Tibial nerve (tissue), 4 donors: Measurements from ENCODE around the gene IGLL5. TPM values are rescaled to one million over a fixed set of nuclear protein-coding genes. Genes with fewer than 3 reads are reported as not detected.

Experiments used
- DNase-seq, 2 donors: peaks; one replicate each; pipeline ENCODE4 v3.0.0-alpha.2; 2019; ENCODE audit warnings: low spot score in 2 of 2
- H3K27ac ChIP-seq, 4 donors: fragments of 200-600 bp; sonication (generic) in 3 of 4; one replicate each; pipeline ENCODE4 v1.5.1; 2017 to 2019; ENCODE audit warnings: mild to moderate bottlenecking in 1 of 4
- H3K27me3 ChIP-seq, 2 donors: fragments of 200-600 bp; sonication (generic) in 1 of 2; one replicate each; pipeline versions ENCODE4 v1.5.1 to v1.6.0; 2017 to 2019
- H3K36me3 ChIP-seq, 3 donors: fragments of 200-600 bp; sonication (generic); one replicate each; pipeline ENCODE4 v1.5.1; 2018 to 2019
- H3K4me1 ChIP-seq, 4 donors: fragments of 200-600 bp; sonication (generic) in 3 of 4; one replicate each; pipeline ENCODE4 v1.5.1; 2017 to 2019
- H3K4me3 ChIP-seq, 4 donors: fragments of 200-600 bp; sonication (generic) in 3 of 4; one replicate each; pipeline ENCODE4 v1.5.1; 2017 to 2019; ENCODE audit warnings: mild to moderate bottlenecking in 1 of 4, moderate library complexity in 1 of 4
- H3K9me3 ChIP-seq, 4 donors: fragments of 200-600 bp; sonication (generic) in 3 of 4; one replicate each; pipeline ENCODE4 v1.5.1; 2017 to 2019
- EP300 ChIP-seq, 2 donors: sonication (generic); formaldehyde crosslinking; IDR thresholded peaks; one replicate each; pipeline ENCODE4 v1.6.1; 2017; ENCODE audit warnings: antibody characterized with exemption in 2 of 2, mild to moderate bottlenecking in 1 of 2
- POLR2A ChIP-seq, 2 donors: fragments of 450-650 bp; IDR thresholded peaks; one replicate each; pipeline ENCODE4 v1.6.1; 2017; ENCODE audit warnings: antibody characterized with exemption in 2 of 2, mild to moderate bottlenecking in 2 of 2, moderate library complexity in 2 of 2
- WGBS, 2 donors: methylation state at CpG; one replicate each; pipeline ENCODE4 v1.1.5; 2018; 5-methylcytosine and 5-hydroxymethylcytosine counted together
- total RNA-seq, 4 donors: library from RNA; depleted of rRNA; stranded (reverse); fragments of >200 nt; gene quantifications; one replicate each; pipeline ENCODE4 v1.1.0, GENCODE V29; 2016
- TF ChIP-seq, protein P1 (sequence below), 5 experiments: fragments of 200-600 bp in 3 of 5; fragments of 450-650 bp in 2 of 5; sonication (generic) in 3 of 5; IDR thresholded peaks; one replicate each; pipeline ENCODE4 v1.5.1; 2016 to 2019; ENCODE audit warnings: antibody characterized with exemption in 5 of 5, mild to moderate bottlenecking in 3 of 5, moderate library complexity in 2 of 5

The IGLL5 gene
- total RNA-seq, 4 donors from 2014 or later, result 0.66 to 2.7 (median 2.1) TPM; not detected in 1

GRCh38 chr22:22892096-22893052 is 4.8 kb downstream of the IGLL5 start:
- H3K4me1 ChIP-seq, result no peaks in the 10 kb centered on the region
- peaks cover 0 to 4% of the 10 kb centered on the region in 2 donors for H3K27me3 ChIP-seq
- H3K4me3 ChIP-seq, result no peak overlapping the region
- no peak for TF ChIP-seq POLR2A (IDR thresholded peaks at IDR 0.05)
- TF ChIP-seq, protein P1, sequence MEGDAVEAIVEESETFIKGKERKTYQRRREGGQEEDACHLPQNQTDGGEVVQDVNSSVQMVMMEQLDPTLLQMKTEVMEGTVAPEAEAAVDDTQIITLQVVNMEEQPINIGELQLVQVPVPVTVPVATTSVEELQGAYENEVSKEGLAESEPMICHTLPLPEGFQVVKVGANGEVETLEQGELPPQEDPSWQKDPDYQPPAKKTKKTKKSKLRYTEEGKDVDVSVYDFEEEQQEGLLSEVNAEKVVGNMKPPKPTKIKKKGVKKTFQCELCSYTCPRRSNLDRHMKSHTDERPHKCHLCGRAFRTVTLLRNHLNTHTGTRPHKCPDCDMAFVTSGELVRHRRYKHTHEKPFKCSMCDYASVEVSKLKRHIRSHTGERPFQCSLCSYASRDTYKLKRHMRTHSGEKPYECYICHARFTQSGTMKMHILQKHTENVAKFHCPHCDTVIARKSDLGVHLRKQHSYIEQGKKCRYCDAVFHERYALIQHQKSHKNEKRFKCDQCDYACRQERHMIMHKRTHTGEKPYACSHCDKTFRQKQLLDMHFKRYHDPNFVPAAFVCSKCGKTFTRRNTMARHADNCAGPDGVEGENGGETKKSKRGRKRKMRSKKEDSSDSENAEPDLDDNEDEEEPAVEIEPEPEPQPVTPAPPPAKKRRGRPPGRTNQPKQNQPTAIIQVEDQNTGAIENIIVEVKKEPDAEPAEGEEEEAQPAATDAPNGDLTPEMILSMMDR (IDR thresholded peaks at IDR 0.05), result no peak
- no peak for TF ChIP-seq EP300 (IDR thresholded peaks at IDR 0.05)
- no peaks in the 10 kb centered on the region for H3K36me3 ChIP-seq
- H3K27ac ChIP-seq, result no peak overlapping the region
- WGBS, 2 donors, result 89 to 94% methylated on average over 1 of the region's 1 CpG
- no peaks in the 10 kb centered on the region for H3K9me3 ChIP-seq
- DNase-seq, result no peak

DNA sequence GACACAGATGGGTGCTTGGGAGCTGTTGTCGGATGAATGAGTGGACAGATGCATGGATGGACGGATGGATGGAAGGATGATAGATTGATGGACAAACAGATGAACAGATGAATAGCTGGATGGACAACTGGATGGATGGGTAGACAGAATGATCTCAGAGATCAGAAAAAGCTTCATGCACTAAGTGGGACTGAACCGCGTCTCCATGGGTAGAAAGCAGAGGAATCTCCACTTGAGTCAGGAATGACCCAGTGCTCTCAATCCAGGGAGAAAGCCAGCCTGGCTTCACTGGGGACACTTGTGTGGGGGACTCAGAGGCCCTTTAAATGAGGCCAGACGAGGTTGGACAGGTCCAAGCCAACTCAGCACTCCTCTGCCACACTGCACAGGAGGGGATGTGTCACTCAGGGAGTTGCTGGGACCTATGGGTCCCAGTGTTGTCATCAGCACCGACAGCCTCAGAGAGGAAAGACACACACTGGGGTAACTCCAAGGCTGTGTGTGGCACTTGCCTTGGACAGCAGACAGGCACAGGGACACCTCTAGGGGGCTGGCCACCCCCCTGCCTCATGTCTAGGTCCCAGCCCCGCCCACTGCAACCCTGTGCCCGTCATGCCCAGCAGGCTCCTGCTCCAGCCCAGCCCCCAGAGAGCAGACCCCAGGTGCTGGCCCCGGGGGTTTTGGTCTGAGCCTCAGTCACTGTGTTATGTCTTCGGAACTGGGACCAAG is 5.6 kb downstream of the IGLL5 start:
- no peaks in the 10 kb centered on the region for H3K9me3 ChIP-seq
- H3K4me3 ChIP-seq, result no peak overlapping the region
- no peaks in the 10 kb centered on the region for H3K4me1 ChIP-seq
- TF ChIP-seq POLR2A (IDR thresholded peaks at IDR 0.05) (no peak), EP300 (IDR thresholded peaks at IDR 0.05) (no peak)
- TF ChIP-seq, protein P1 (IDR thresholded peaks at IDR 0.05), result no peak
- DNase-seq, result no peak
- H3K27me3 ChIP-seq, result peaks cover 0 to 4% of the 10 kb centered on the region in 2 donors
- 81 to 89% methylated on average over 7 to 9 of the region's 10 CpGs for WGBS, 2 donors
- H3K36me3 ChIP-seq, result no peaks in the 10 kb centered on the region
- H3K27ac ChIP-seq, result no peak overlapping the region

- no peak for DNase-seq
- no peak for TF ChIP-seq EP300 (IDR thresholded peaks at IDR 0.05)
- TF ChIP-seq, protein P1 (IDR thresholded peaks at IDR 0.05), result no peak
- TF ChIP-seq POLR2A (IDR thresholded peaks at IDR 0.05), result no peak
- no peaks in the 10 kb centered on the region for H3K36me3 ChIP-seq
- no peaks in the 10 kb centered on the region for H3K4me1 ChIP-seq
- H3K9me3 ChIP-seq, result no peaks in the 10 kb centered on the region
- no peak overlapping the region for H3K27ac ChIP-seq
- peaks cover 0 to 4% of the 10 kb centered on the region in 2 donors for H3K27me3 ChIP-seq
- H3K4me3 ChIP-seq, result no peak overlapping the region
- 58 to 77% methylated on average over 8 to 9 of the region's 9 CpGs for WGBS, 2 donors
Observed at GRCh38 chr22:22893891-22894739, 6.5 kb downstream of the IGLL5 start.

DNA sequence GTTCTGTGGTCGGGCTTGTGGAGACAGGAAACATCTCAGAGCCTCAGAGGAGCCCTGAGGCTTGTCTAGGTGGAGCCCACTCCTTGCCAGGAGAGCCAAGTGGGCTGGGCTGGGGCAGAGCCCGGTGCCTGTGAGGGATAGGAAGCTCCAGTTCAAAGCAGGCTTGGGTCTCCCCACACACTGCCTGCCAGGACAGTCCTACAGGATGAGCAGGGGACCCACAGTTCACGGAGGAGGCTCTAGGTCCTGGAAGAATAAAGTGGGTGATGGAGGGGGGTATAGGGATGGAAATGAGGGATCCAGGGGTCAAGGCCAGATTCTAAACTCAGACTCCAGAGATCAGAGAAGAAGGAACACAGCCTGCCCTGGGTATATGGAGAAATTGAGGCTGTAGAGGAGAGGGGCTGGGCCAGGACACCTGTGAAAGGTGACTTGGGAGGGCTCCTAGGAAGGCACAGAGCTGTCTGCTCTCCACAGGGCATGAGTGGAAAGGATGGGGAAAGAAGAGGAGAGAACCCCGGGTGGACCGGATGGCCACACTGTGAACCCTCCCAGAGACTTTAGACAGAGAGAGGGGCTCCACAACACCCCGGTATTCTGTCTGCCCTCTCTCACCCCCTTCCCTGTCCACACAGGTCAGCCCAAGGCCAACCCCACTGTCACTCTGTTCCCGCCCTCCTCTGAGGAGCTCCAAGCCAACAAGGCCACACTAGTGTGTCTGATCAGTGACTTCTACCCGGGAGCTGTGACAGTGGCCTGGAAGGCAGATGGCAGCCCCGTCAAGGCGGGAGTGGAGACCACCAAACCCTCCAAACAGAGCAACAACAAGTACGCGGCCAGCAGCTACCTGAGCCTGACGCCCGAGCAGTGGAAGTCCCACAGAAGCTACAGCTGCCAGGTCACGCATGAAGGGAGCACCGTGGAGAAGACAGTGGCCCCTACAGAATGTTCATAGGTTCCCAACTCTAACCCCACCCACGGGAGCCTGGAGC is 7.4 kb downstream of the IGLL5 start:
- 78 to 83% methylated on average over 17 of the region's 17 CpGs for WGBS, 2 donors

More for the DNA sequence above, 7.4 kb downstream of the IGLL5 start:
- no peaks in the 10 kb centered on the region for H3K36me3 ChIP-seq
- H3K9me3 ChIP-seq, result no peaks in the 10 kb centered on the region
- no peaks in the 10 kb centered on the region for H3K4me1 ChIP-seq
- no peak for DNase-seq
- H3K4me3 ChIP-seq, result no peak overlapping the region
- no peak overlapping the region for H3K27ac ChIP-seq
- peaks cover 0 to 4% of the 10 kb centered on the region in 2 donors for H3K27me3 ChIP-seq
- TF ChIP-seq, protein P1 (IDR thresholded peaks at IDR 0.05), result no peak
- TF ChIP-seq EP300 (IDR thresholded peaks at IDR 0.05) (no peak), POLR2A (IDR thresholded peaks at IDR 0.05) (no peak)
